ENCODE measurements around the gene SMAD3. TPM values are rescaled to one million over a fixed set of nuclear protein-coding genes. Genes with fewer than 3 reads are reported as not detected.

SMAD3 gene
- total RNA-seq, 1 experiment from 2014 or later, result 89.2 TPM

- no peak overlapping the region for H3K4me2 ChIP-seq (ENCODE audit: low read length)
- ATAC-seq, result no peak
- ChIA-PET POLR2A (no interaction called here), RAD21 (ENCODE audit: low non-redundant PET in 1 of 2, low total read pairs in 2 of 2, uncharacterized antibody in 2 of 2, unreplicated experiment in 2 of 2) (no interaction called here), CTCF (interaction anchor here (1.2 kb wide), 1 partner anchor 72 kb away, joined by 3 read pairs; no protein-coding TSS in a partner anchor)
- no peaks in the 10 kb centered on the region for H3K9me3 ChIP-seq (ENCODE audit: control insufficient read depth in 1 of 2, insufficient read depth in 1 of 2, low read depth in 1 of 2, low read length in 2 of 2)
- no peaks in the 10 kb centered on the region for H4K20me1 ChIP-seq (ENCODE audit: insufficient read depth)
- H3K9ac ChIP-seq (ENCODE audit: low read length), result no peak overlapping the region
- no peaks in the 10 kb centered on the region for H3K79me2 ChIP-seq (ENCODE audit: insufficient read depth, low read length)
- no peak for TF ChIP-seq CEBPB (IDR thresholded peaks at IDR 0.05; ENCODE audit: low read depth)
- TF ChIP-seq EGR1 (IDR thresholded peaks at IDR 0.05; ENCODE audit: low read depth), result no peak
- H2AFZ ChIP-seq (ENCODE audit: low read depth, low read length, poor library complexity, severe bottlenecking), result no peak overlapping the region
- no TSS peak for BruUV-seq (replicated peaks)
- H3K4me1 ChIP-seq (ENCODE audit: control insufficient read depth in 1 of 2, insufficient read depth in 2 of 2, low read length in 2 of 2), result peaks cover 20 to 38% of the 10 kb centered on the region in 2 experiments
- no peaks in the 10 kb centered on the region for H3K36me3 ChIP-seq (ENCODE audit: control insufficient read depth in 1 of 2, insufficient read depth in 2 of 2, low read length in 2 of 2)
- H3K27ac ChIP-seq (ENCODE audit: low read depth, low read length), result no peak overlapping the region
- H3K27me3 ChIP-seq (ENCODE audit: insufficient read depth, low read length), result no peaks in the 10 kb centered on the region
- H3K4me3 ChIP-seq (replicated peaks in 1 of 2; ENCODE audit: low read depth in 1 of 2, low read length in 2 of 2), result no peak overlapping the region
- intact Hi-C loops (cut with micrococcal nuclease), result no loop called here
- DNase-seq (ENCODE audit: low read depth, low spot score), result no peak
- H3K9me2 ChIP-seq (ENCODE audit: insufficient read depth), result no peaks in the 10 kb centered on the region
These were observed 47.4 kb upstream of the SMAD3 start for GRCh38 chr15:67018026-67018425.

- POLR2A ChIA-PET, result no interaction called here
- no TSS peak for BruUV-seq (replicated peaks)
- no peak for TF ChIP-seq ZFX (IDR thresholded peaks at IDR 0.05)
- TF ChIP-seq POLR2A (IDR thresholded peaks at IDR 0.05; ENCODE audit: borderline replicate concordance, extremely low read depth, insufficient read depth, insufficient read length), result no peak
- TF ChIP-seq YY1 (IDR thresholded peaks at IDR 0.05; ENCODE audit: extremely low read depth, insufficient replicate concordance, low read depth, low read length), result no peak
- TF ChIP-seq ATF3 (IDR thresholded peaks at IDR 0.05), result no peak
- TF ChIP-seq ZBTB33 (IDR thresholded peaks at IDR 0.05; ENCODE audit: extremely low read depth, insufficient replicate concordance, low read length), result no peak
- TF ChIP-seq REST (IDR thresholded peaks at IDR 0.05; ENCODE audit: low read depth), result no peak
- no peak for TF ChIP-seq CBX3 (IDR thresholded peaks at IDR 0.05; ENCODE audit: low read depth)
- no peak for TF ChIP-seq SRF (IDR thresholded peaks at IDR 0.05; ENCODE audit: low read depth)
- no peak for TF ChIP-seq FOSL1 (IDR thresholded peaks at IDR 0.05; ENCODE audit: low read depth)
- TF ChIP-seq RAD21 (IDR thresholded peaks at IDR 0.05; ENCODE audit: low read depth), result no peak
- TF ChIP-seq ZNF274 (IDR thresholded peaks at IDR 0.05; ENCODE audit: low read depth, low read length), result no peak
- no peak for TF ChIP-seq ELF1 (IDR thresholded peaks at IDR 0.05; ENCODE audit: borderline replicate concordance, low read depth)
- no peak for TF ChIP-seq EGR1 (IDR thresholded peaks at IDR 0.05; ENCODE audit: low read depth)
These were observed 47.0 kb upstream of the SMAD3 start for GRCh38 chr15:67018441-67018840.

More at GRCh38 chr15:67018441-67018840, 47.0 kb upstream of the SMAD3 start:
- Histone ChIP-seq H3K9me3 (ENCODE audit: control insufficient read depth in 1 of 2, insufficient read depth in 1 of 2, low read depth in 1 of 2, low read length in 2 of 2) (no peaks in the 10 kb centered on the region), H3K9me2 (ENCODE audit: insufficient read depth) (no peaks in the 10 kb centered on the region), H3K79me2 (ENCODE audit: insufficient read depth, low read length) (no peaks in the 10 kb centered on the region), H3K9ac (ENCODE audit: low read length) (no peak overlapping the region), H3K4me3 (replicated peaks in 1 of 2; ENCODE audit: low read depth in 1 of 2, low read length in 2 of 2) (no peak overlapping the region), H3K4me2 (ENCODE audit: low read length) (no peak overlapping the region), H3K4me1 (ENCODE audit: control insufficient read depth in 1 of 2, insufficient read depth in 2 of 2, low read length in 2 of 2) (peaks cover 18 to 38% of the 10 kb centered on the region in 2 experiments), H2AFZ (ENCODE audit: low read depth, low read length, poor library complexity, severe bottlenecking) (no peak overlapping the region), H3K36me3 (ENCODE audit: control insufficient read depth in 1 of 2, insufficient read depth in 2 of 2, low read length in 2 of 2) (no peaks in the 10 kb centered on the region), H3K27me3 (ENCODE audit: insufficient read depth, low read length) (no peaks in the 10 kb centered on the region), H3K27ac (ENCODE audit: low read depth, low read length) (no peak overlapping the region), H4K20me1 (ENCODE audit: insufficient read depth) (no peaks in the 10 kb centered on the region)
- intact Hi-C loops (cut with micrococcal nuclease), result no loop called here
- RAD21 ChIA-PET (ENCODE audit: low non-redundant PET in 1 of 2, low total read pairs in 2 of 2, uncharacterized antibody in 2 of 2, unreplicated experiment in 2 of 2), result no interaction called here
- no peak for ATAC-seq
- CTCF ChIA-PET, result interaction anchor here (1.2 kb wide), 1 partner anchor 72 kb away, joined by 3 read pairs; no protein-coding TSS in a partner anchor
- no peak for DNase-seq (ENCODE audit: low read depth, low spot score)
